ENCODE results near the gene ARL15. TPM values are rescaled to one million over a fixed set of nuclear protein-coding genes. Genes with fewer than 3 reads are reported as not detected.

ARL15 gene
- total and polyA plus RNA-seq, 7 experiments from 2014 or later = 9.6 to 17.1 (median 13.6) TPM

- H3K9me3 ChIP-seq (ENCODE audit: control insufficient read depth in 2 of 3, low read length in 3 of 3) = no peaks in the 10 kb centered on the region
- no peaks in the 10 kb centered on the region for H3K36me3 ChIP-seq (ENCODE audit: control insufficient read depth in 2 of 3, insufficient read depth in 3 of 3, low read length in 3 of 3)
- intact Hi-C loops (cut with micrococcal nuclease) = no loop called here
- Mint-ChIP-seq H3K27me3 (no peaks in the 10 kb centered on the region), H3K4me1 (no peaks in the 10 kb centered on the region), H3K27ac (no peak overlapping the region), H3K36me3 (peaks cover 0 to 21% (median 10%) of the 10 kb centered on the region in 5 donors), H3K4me3 (no peak overlapping the region), H3K9me3 (peaks cover 0 to 1% (median 0%) of the 10 kb centered on the region in 11 donors)
- ATAC-seq (no peak), DNase-seq (no peak)
- POLR2A ChIA-PET = no interaction called here
- H3K27ac ChIP-seq (ENCODE audit: low read depth, low read length) = no peak overlapping the region
- H3K4me1 ChIP-seq (ENCODE audit: control insufficient read depth in 2 of 2, insufficient read depth in 2 of 2, low read length in 2 of 2) = no peaks in the 10 kb centered on the region
- H3K4me3 ChIP-seq (ENCODE audit: low read length) = no peak overlapping the region
- no peaks in the 10 kb centered on the region for H3K27me3 ChIP-seq (ENCODE audit: control insufficient read depth in 2 of 2, insufficient read depth in 2 of 2, low read length in 2 of 2)
- CTCF ChIA-PET = no interaction called here
These were observed 305.7 kb downstream of the ARL15 start for GRCh38 chr5:54004697-54005096.

GRCh38 chr5:54002779-54003178 is 307.6 kb downstream of the ARL15 start:
- H3K4me3 Mint-ChIP-seq = no peak overlapping the region
- H3K36me3 Mint-ChIP-seq = peaks cover 0 to 32% (median 20%) of the 10 kb centered on the region in 5 donors
- no peak overlapping the region for H3K27ac ChIP-seq (ENCODE audit: low read depth, low read length)
- no peak overlapping the region for H3K4me3 ChIP-seq (ENCODE audit: low read length)
- H3K36me3 ChIP-seq (ENCODE audit: control insufficient read depth in 2 of 3, insufficient read depth in 3 of 3, low read length in 3 of 3) = no peaks in the 10 kb centered on the region
- H3K9me3 Mint-ChIP-seq = peaks cover 0 to 4% (median 0%) of the 10 kb centered on the region in 11 donors
- DNase-seq = no peak
- CTCF ChIA-PET = no interaction called here
- intact Hi-C loops (cut with micrococcal nuclease) = no loop called here
- no peaks in the 10 kb centered on the region for H3K27me3 ChIP-seq (ENCODE audit: control insufficient read depth in 2 of 2, insufficient read depth in 2 of 2, low read length in 2 of 2)
- no peak overlapping the region for H3K27ac Mint-ChIP-seq
- H3K9me3 ChIP-seq (ENCODE audit: control insufficient read depth in 2 of 3, low read length in 3 of 3) = no peaks in the 10 kb centered on the region
- POLR2A ChIA-PET = no interaction called here
- H3K4me1 ChIP-seq (ENCODE audit: control insufficient read depth in 2 of 2, insufficient read depth in 2 of 2, low read length in 2 of 2) = no peaks in the 10 kb centered on the region
- no peak for ATAC-seq
- no peaks in the 10 kb centered on the region for H3K4me1 Mint-ChIP-seq
- H3K27me3 Mint-ChIP-seq = no peaks in the 10 kb centered on the region

GRCh38 chr5:54001976-54002775 is 308.2 kb downstream of the ARL15 start:
- H3K36me3 ChIP-seq (ENCODE audit: control insufficient read depth in 2 of 3, insufficient read depth in 3 of 3, low read length in 3 of 3) = no peaks in the 10 kb centered on the region
- H3K4me3 ChIP-seq (ENCODE audit: low read length) = no peak overlapping the region
- Mint-ChIP-seq H3K36me3 (peaks cover 0 to 36% (median 23%) of the 10 kb centered on the region in 5 donors), H3K4me3 (no peak overlapping the region), H3K9me3 (peaks cover 0 to 4% (median 0%) of the 10 kb centered on the region in 11 donors), H3K27me3 (no peaks in the 10 kb centered on the region), H3K4me1 (no peaks in the 10 kb centered on the region), H3K27ac (no peak overlapping the region)
- intact Hi-C loops (cut with micrococcal nuclease) = no loop called here
- ChIA-PET POLR2A (no interaction called here), CTCF (no interaction called here)
- H3K9me3 ChIP-seq (ENCODE audit: control insufficient read depth in 2 of 3, low read length in 3 of 3) = no peaks in the 10 kb centered on the region
- no peaks in the 10 kb centered on the region for H3K4me1 ChIP-seq (ENCODE audit: control insufficient read depth in 2 of 2, insufficient read depth in 2 of 2, low read length in 2 of 2)
- DNase-seq (no peak), ATAC-seq (no peak)
- H3K27ac ChIP-seq (ENCODE audit: low read depth, low read length) = no peak overlapping the region
- no peaks in the 10 kb centered on the region for H3K27me3 ChIP-seq (ENCODE audit: control insufficient read depth in 2 of 2, insufficient read depth in 2 of 2, low read length in 2 of 2)

GRCh38 chr5:54000011-54000410 is 310.4 kb downstream of the ARL15 start:
- peaks cover 0 to 6% (median 0%) of the 10 kb centered on the region in 7 donors for H3K4me1 Mint-ChIP-seq
- no peak overlapping the region for H3K4me3 Mint-ChIP-seq
- Histone ChIP-seq H3K27ac (ENCODE audit: low read depth, low read length) (no peak overlapping the region), H3K4me3 (ENCODE audit: low read length) (no peak overlapping the region), H3K36me3 (ENCODE audit: control insufficient read depth in 2 of 3, insufficient read depth in 3 of 3, low read length in 3 of 3) (no peaks in the 10 kb centered on the region), H3K9me3 (ENCODE audit: control insufficient read depth in 2 of 3, low read length in 3 of 3) (no peaks in the 10 kb centered on the region), H3K4me1 (ENCODE audit: control insufficient read depth in 2 of 2, insufficient read depth in 2 of 2, low read length in 2 of 2) (no peaks in the 10 kb centered on the region), H3K27me3 (ENCODE audit: control insufficient read depth in 2 of 2, insufficient read depth in 2 of 2, low read length in 2 of 2) (no peaks in the 10 kb centered on the region)
- ChIA-PET POLR2A (no interaction called here), CTCF (no interaction called here)
- ATAC-seq (no peak), DNase-seq (no peak)
- intact Hi-C loops (cut with micrococcal nuclease) = no loop called here
- H3K27me3 Mint-ChIP-seq = no peaks in the 10 kb centered on the region
- H3K27ac Mint-ChIP-seq = no peak overlapping the region
- peaks cover 0 to 4% (median 0%) of the 10 kb centered on the region in 11 donors for H3K9me3 Mint-ChIP-seq
- peaks cover 0 to 43% (median 34%) of the 10 kb centered on the region in 5 donors for H3K36me3 Mint-ChIP-seq

GRCh38 chr5:53997736-53998627 is 312.4 kb downstream of the ARL15 start:
- Mint-ChIP-seq H3K4me3 (no peak overlapping the region), H3K4me1 (peaks cover 0 to 10% (median 0%) of the 10 kb centered on the region in 7 donors), H3K36me3 (peaks cover 0 to 42% (median 32%) of the 10 kb centered on the region in 5 donors), H3K27me3 (no peaks in the 10 kb centered on the region), H3K27ac (no peak overlapping the region), H3K9me3 (peaks cover 0 to 5% (median 0%) of the 10 kb centered on the region in 11 donors)
- Histone ChIP-seq H3K9me3 (ENCODE audit: control insufficient read depth in 2 of 3, low read length in 3 of 3) (no peaks in the 10 kb centered on the region), H3K27me3 (ENCODE audit: control insufficient read depth in 2 of 2, insufficient read depth in 2 of 2, low read length in 2 of 2) (no peaks in the 10 kb centered on the region), H3K27ac (ENCODE audit: low read depth, low read length) (no peak overlapping the region), H3K36me3 (ENCODE audit: control insufficient read depth in 2 of 3, insufficient read depth in 3 of 3, low read length in 3 of 3) (no peaks in the 10 kb centered on the region), H3K4me1 (ENCODE audit: control insufficient read depth in 2 of 2, insufficient read depth in 2 of 2, low read length in 2 of 2) (no peaks in the 10 kb centered on the region), H3K4me3 (ENCODE audit: low read length) (no peak overlapping the region)
- CTCF ChIA-PET = no interaction called here
- intact Hi-C loops (cut with micrococcal nuclease) = no loop called here
- ATAC-seq (no peak), DNase-seq (no peak)
- POLR2A ChIA-PET = no interaction called here

GRCh38 chr5:53996008-53996407 is 314.4 kb downstream of the ARL15 start:
- H3K9me3 ChIP-seq (ENCODE audit: control insufficient read depth in 2 of 3, low read length in 3 of 3) = no peaks in the 10 kb centered on the region
- no peak overlapping the region for H3K4me3 ChIP-seq (ENCODE audit: low read length)
- Mint-ChIP-seq H3K4me1 (peaks cover 0 to 10% (median 0%) of the 10 kb centered on the region in 7 donors), H3K27ac (no peak overlapping the region), H3K9me3 (peaks cover 0 to 4% (median 0%) of the 10 kb centered on the region in 11 donors), H3K36me3 (peaks cover 0 to 36% (median 28%) of the 10 kb centered on the region in 5 donors), H3K4me3 (no peak overlapping the region), H3K27me3 (no peaks in the 10 kb centered on the region)
- intact Hi-C loops (cut with micrococcal nuclease) = no loop called here
- H3K27me3 ChIP-seq (ENCODE audit: control insufficient read depth in 2 of 2, insufficient read depth in 2 of 2, low read length in 2 of 2) = no peaks in the 10 kb centered on the region
- no peak overlapping the region for H3K27ac ChIP-seq (ENCODE audit: low read depth, low read length)
- no peaks in the 10 kb centered on the region for H3K4me1 ChIP-seq (ENCODE audit: control insufficient read depth in 2 of 2, insufficient read depth in 2 of 2, low read length in 2 of 2)
- DNase-seq = no peak
- CTCF ChIA-PET = no interaction called here
- POLR2A ChIA-PET = no interaction called here
- no peak for ATAC-seq
- no peaks in the 10 kb centered on the region for H3K36me3 ChIP-seq (ENCODE audit: control insufficient read depth in 2 of 3, insufficient read depth in 3 of 3, low read length in 3 of 3)

Measured in naive thymus-derived CD4-positive, alpha-beta T cell (primary cell).